ENCODE results near the gene MAPK6. TPM values are rescaled to one million over a fixed set of nuclear protein-coding genes. Genes with fewer than 3 reads are reported as not detected.

Gene MAPK6
- total RNA-seq, 1 donor from 2014 or later, result 106 TPM

- no peak for DNase-seq (ENCODE audit: low spot score in 2 of 2)
- FAIRE-seq, result no peak
These were observed 96.8 kb downstream of the MAPK6 start for GRCh38 chr15:52115598-52116427.

Other genes with a start within 250 kb of the MAPK6 start
- gene TMOD3, start 189.6 kb upstream of the MAPK6 start, total RNA-seq, result 76.2 TPM
- gene LEO1, start 47.4 kb upstream of the MAPK6 start, total RNA-seq, result 47.7 TPM
- 0.41 TPM for gene BCL2L10, start 93.6 kb downstream of the MAPK6 start, total RNA-seq
- 34.2 TPM for gene GNB5, start 172.2 kb downstream of the MAPK6 start, total RNA-seq